ENCODE measurements around the gene HTR2B.

The HTR2B gene

DNA sequence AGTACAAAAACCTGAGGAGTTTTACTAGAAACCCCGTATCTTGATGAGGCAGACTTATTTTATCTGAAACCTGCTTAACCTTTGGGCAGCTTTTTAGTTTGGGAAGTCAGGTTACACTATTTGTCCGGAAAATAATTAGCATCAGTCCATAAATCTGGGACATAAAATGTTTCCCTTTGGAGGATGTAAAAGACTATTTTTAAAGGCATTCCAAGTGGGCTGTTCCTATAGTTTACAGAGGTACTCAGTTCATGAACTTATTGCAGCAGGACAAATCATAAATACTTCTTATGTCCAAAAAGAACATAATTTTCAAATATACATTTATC is 6.3 kb downstream of the HTR2B start:
- Histone ChIP-seq H3K9ac (no peak overlapping the region), H3K27me3 (ENCODE audit: insufficient read depth, low read depth) (no peaks in the 10 kb centered on the region), H4K20me1 (ENCODE audit: insufficient read depth) (no peaks in the 10 kb centered on the region), H3K4me2 (no peak overlapping the region), H3K36me3 (ENCODE audit: insufficient read depth) (no peaks in the 10 kb centered on the region; the same call in 1 of the 2 replicates), H3K4me1 (ENCODE audit: low read depth, poor library complexity, severe bottlenecking) (peaks cover 28% of the 10 kb centered on the region), H2AFZ (ENCODE audit: low read depth) (no peak overlapping the region), H3K4me3 (IDR thresholded peaks at IDR 0.05; ENCODE audit: insufficient read depth, low read depth, low read length) (no peak overlapping the region), H3K79me2 (ENCODE audit: insufficient read depth, low read depth) (0 out of 2 replicates have a peak, but pooled peaks cover 15% of the 10 kb centered on the region), H3K27ac (no peak overlapping the region)
- TF ChIP-seq, protein P1, sequence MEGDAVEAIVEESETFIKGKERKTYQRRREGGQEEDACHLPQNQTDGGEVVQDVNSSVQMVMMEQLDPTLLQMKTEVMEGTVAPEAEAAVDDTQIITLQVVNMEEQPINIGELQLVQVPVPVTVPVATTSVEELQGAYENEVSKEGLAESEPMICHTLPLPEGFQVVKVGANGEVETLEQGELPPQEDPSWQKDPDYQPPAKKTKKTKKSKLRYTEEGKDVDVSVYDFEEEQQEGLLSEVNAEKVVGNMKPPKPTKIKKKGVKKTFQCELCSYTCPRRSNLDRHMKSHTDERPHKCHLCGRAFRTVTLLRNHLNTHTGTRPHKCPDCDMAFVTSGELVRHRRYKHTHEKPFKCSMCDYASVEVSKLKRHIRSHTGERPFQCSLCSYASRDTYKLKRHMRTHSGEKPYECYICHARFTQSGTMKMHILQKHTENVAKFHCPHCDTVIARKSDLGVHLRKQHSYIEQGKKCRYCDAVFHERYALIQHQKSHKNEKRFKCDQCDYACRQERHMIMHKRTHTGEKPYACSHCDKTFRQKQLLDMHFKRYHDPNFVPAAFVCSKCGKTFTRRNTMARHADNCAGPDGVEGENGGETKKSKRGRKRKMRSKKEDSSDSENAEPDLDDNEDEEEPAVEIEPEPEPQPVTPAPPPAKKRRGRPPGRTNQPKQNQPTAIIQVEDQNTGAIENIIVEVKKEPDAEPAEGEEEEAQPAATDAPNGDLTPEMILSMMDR (conservative IDR thresholded peaks at IDR 0.05; ENCODE audit: low read depth, low read length) = no peak

GRCh38 chr2:231117922-231118613 is 6.8 kb downstream of the HTR2B start:
- H3K27ac ChIP-seq = no peak overlapping the region
- no peaks in the 10 kb centered on the region; the same call in 1 of the 2 replicates for H3K36me3 ChIP-seq (ENCODE audit: insufficient read depth)
- peaks cover 23% of the 10 kb centered on the region for H3K4me1 ChIP-seq (ENCODE audit: low read depth, poor library complexity, severe bottlenecking)
- no peak overlapping the region for H3K4me2 ChIP-seq
- 0 out of 2 replicates have a peak, but pooled peaks cover 10% of the 10 kb centered on the region for H3K79me2 ChIP-seq (ENCODE audit: insufficient read depth, low read depth)
- TF ChIP-seq, protein P1 (conservative IDR thresholded peaks at IDR 0.05; ENCODE audit: low read depth, low read length) = no peak
- no peaks in the 10 kb centered on the region for H4K20me1 ChIP-seq (ENCODE audit: insufficient read depth)
- H3K27me3 ChIP-seq (ENCODE audit: insufficient read depth, low read depth) = no peaks in the 10 kb centered on the region
- H3K4me3 ChIP-seq (IDR thresholded peaks at IDR 0.05; ENCODE audit: insufficient read depth, low read depth, low read length) = no peak overlapping the region
- H3K9ac ChIP-seq = no peak overlapping the region
- H2AFZ ChIP-seq (ENCODE audit: low read depth) = no peak overlapping the region

DNA sequence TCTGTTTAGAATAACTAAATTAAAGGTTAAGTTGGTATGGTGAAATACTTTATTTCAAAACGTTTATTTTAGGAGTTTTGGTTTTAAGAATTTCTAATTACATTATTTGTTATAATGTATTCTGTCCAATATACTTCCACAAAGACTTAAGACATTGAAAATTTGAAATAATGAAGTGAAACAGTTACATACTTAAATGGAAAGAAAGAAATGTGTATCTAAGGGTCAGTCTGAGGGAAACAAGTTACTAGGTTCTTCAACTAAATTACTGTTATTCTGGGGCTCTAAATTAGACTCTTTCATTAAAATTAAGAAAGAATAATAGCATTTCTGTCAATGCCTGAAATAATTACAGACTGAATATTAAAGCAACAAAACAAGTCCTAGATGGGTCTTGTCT is 7.7 kb downstream of the HTR2B start:
- H3K27ac ChIP-seq = no peak overlapping the region
- H3K4me2 ChIP-seq = no peak overlapping the region

GRCh38 chr2:231115651-231116050 is 9.2 kb downstream of the HTR2B start:
- no peak overlapping the region for H3K27ac ChIP-seq
- H3K79me2 ChIP-seq (ENCODE audit: insufficient read depth, low read depth) = 0 out of 2 replicates have a peak, but pooled peaks cover 7% of the 10 kb centered on the region
- no peaks in the 10 kb centered on the region; the same call in 1 of the 2 replicates for H3K36me3 ChIP-seq (ENCODE audit: insufficient read depth)
- H3K4me1 ChIP-seq (ENCODE audit: low read depth, poor library complexity, severe bottlenecking) = peaks cover 19% of the 10 kb centered on the region
- no peaks in the 10 kb centered on the region for H4K20me1 ChIP-seq (ENCODE audit: insufficient read depth)
- TF ChIP-seq, protein P1 (conservative IDR thresholded peaks at IDR 0.05; ENCODE audit: low read depth, low read length) = no peak
- H3K4me3 ChIP-seq (IDR thresholded peaks at IDR 0.05; ENCODE audit: insufficient read depth, low read depth, low read length) = no peak overlapping the region
- H3K4me2 ChIP-seq = no peak overlapping the region
- no peak overlapping the region for H2AFZ ChIP-seq (ENCODE audit: low read depth)
- H3K9ac ChIP-seq = no peak overlapping the region
- H3K27me3 ChIP-seq (ENCODE audit: insufficient read depth, low read depth) = no peaks in the 10 kb centered on the region

More for the DNA sequence above, 7.7 kb downstream of the HTR2B start:
- Histone ChIP-seq H3K79me2 (ENCODE audit: insufficient read depth, low read depth) (0 out of 2 replicates have a peak, but pooled peaks cover 10% of the 10 kb centered on the region), H3K27me3 (ENCODE audit: insufficient read depth, low read depth) (no peaks in the 10 kb centered on the region), H3K4me3 (IDR thresholded peaks at IDR 0.05; ENCODE audit: insufficient read depth, low read depth, low read length) (no peak overlapping the region), H3K9ac (no peak overlapping the region), H3K36me3 (ENCODE audit: insufficient read depth) (no peaks in the 10 kb centered on the region; the same call in 1 of the 2 replicates), H3K4me1 (ENCODE audit: low read depth, poor library complexity, severe bottlenecking) (peaks cover 19% of the 10 kb centered on the region), H2AFZ (ENCODE audit: low read depth) (no peak overlapping the region), H4K20me1 (ENCODE audit: insufficient read depth) (no peaks in the 10 kb centered on the region)
- TF ChIP-seq, protein P1 (conservative IDR thresholded peaks at IDR 0.05; ENCODE audit: low read depth, low read length) = no peak
